GM23338 (cell line): ENCODE results near the gene OVCA2. TPM values are rescaled to one million over a fixed set of nuclear protein-coding genes. Genes with fewer than 3 reads are reported as not detected.

Experiments used
- ATAC-seq: fragments of 200-7000 bp; cut with Tn5 transposase; 3 replicates; pipeline ENCODE4 v1.9.1; 2020
- DNase-seq: peaks from one replicate; pipeline ENCODE4 v3.0.0-alpha.2; 2015; ENCODE audit warnings: low spot score
- H2AFZ ChIP-seq: fragments of 200-600 bp; sonication (generic); 2 replicates; pipeline ENCODE4 v1.8.0; 2016; ENCODE audit warnings: antibody characterized with exemption, mild to moderate bottlenecking, moderate library complexity
- H3F3A ChIP-seq: fragments of 200-600 bp; sonication (generic); replicated peaks from 2 replicates; pipeline ENCODE4 v1.8.0; 2017; ENCODE audit warnings: antibody characterized with exemption, mixed run types, low read depth
- H3K27ac ChIP-seq: fragments of 200-600 bp; sonication (generic); 2 replicates; pipeline ENCODE4 v1.6.1; 2016; ENCODE audit warnings: low read depth
- H3K27me3 ChIP-seq: fragments of 200-600 bp; sonication (generic); 2 replicates; pipeline ENCODE4 v1.8.0; 2016; ENCODE audit warnings: mild to moderate bottlenecking, mixed run types, moderate library complexity; ENCODE audit not compliant: insufficient read depth
- H3K36me3 ChIP-seq: fragments of 200-600 bp; sonication (generic); 2 replicates; pipeline ENCODE4 v1.8.0; 2016; ENCODE audit warnings: mild to moderate bottlenecking; ENCODE audit not compliant: insufficient read depth
- H3K4me1 ChIP-seq: fragments of 200-600 bp; sonication (generic); 2 replicates; pipeline ENCODE4 v1.8.0; 2016; ENCODE audit warnings: mild to moderate bottlenecking, moderate library complexity; ENCODE audit not compliant: insufficient read depth
- H3K4me2 ChIP-seq: fragments of 200-600 bp; sonication (generic); 2 replicates; pipeline ENCODE4 v1.7.1; 2017; ENCODE audit warnings: mixed run types
- H3K4me3 ChIP-seq: fragments of 200-600 bp; sonication (generic); 2 replicates; pipeline ENCODE4 v1.6.1; 2016; ENCODE audit warnings: mixed run types
- H3K79me2 ChIP-seq: fragments of 200-600 bp; sonication (generic); replicated peaks from 2 replicates; pipeline ENCODE4 v1.8.0; 2017; ENCODE audit warnings: mild to moderate bottlenecking; ENCODE audit not compliant: insufficient read depth
- H3K9me2 ChIP-seq: fragments of 200-600 bp; sonication (generic); 2 replicates; pipeline ENCODE4 v1.8.0; 2017; ENCODE audit not compliant: insufficient read depth
- H4K20me1 ChIP-seq: fragments of 200-600 bp; sonication (generic); replicated peaks from 2 replicates; pipeline ENCODE4 v1.8.0; 2017; ENCODE audit warnings: mild to moderate bottlenecking; ENCODE audit not compliant: insufficient read depth
- H3K27ac Mint-ChIP-seq: 2 replicates; pipeline ENCODE4 v1.8.0; 2020; ENCODE audit warnings: inconsistent platforms, mild to moderate bottlenecking, moderate library complexity, mixed read lengths
- H3K27me3 Mint-ChIP-seq: 3 replicates; pipeline ENCODE4 v1.8.0; 2022; ENCODE audit warnings: low read depth, mild to moderate bottlenecking, moderate library complexity, mixed read lengths, inconsistent platforms; ENCODE audit not compliant: insufficient read depth, poor library complexity
- H3K36me3 Mint-ChIP-seq: 3 replicates; pipeline ENCODE4 v1.8.0; 2021; ENCODE audit warnings: low read depth, mild to moderate bottlenecking, inconsistent platforms, moderate library complexity, mixed read lengths
- H3K4me1 Mint-ChIP-seq: 3 replicates; pipeline ENCODE4 v1.8.0; 2020; ENCODE audit warnings: mild to moderate bottlenecking, inconsistent platforms, mixed read lengths
- H3K4me3 Mint-ChIP-seq: 3 replicates; pipeline ENCODE4 v1.8.0; 2021; ENCODE audit warnings: moderate library complexity, mild to moderate bottlenecking, inconsistent platforms, mixed read lengths
- H3K9me3 Mint-ChIP-seq: 3 replicates; pipeline ENCODE4 v1.8.0; 2020; ENCODE audit warnings: moderate library complexity, mild to moderate bottlenecking, inconsistent platforms, mixed read lengths
- CREB1 ChIP-seq: fragments of 250-450 bp; sonication (Bioruptor Pico); IDR thresholded peaks from 2 replicates; pipeline ENCODE4 v1.5.0; 2020; ENCODE audit warnings: low read depth, mild to moderate bottlenecking, moderate library complexity
- EZH2 ChIP-seq: fragments of 200-600 bp; sonication (generic); IDR thresholded peaks from one replicate; pipeline ENCODE4 v1.8.0; 2017; ENCODE audit warnings: antibody characterized with exemption, mild to moderate bottlenecking, low read depth; ENCODE audit not compliant: unreplicated experiment
- EZH2phosphoT487 ChIP-seq: fragments of 200-600 bp; sonication (generic); IDR thresholded peaks from one replicate; pipeline ENCODE4 v1.8.1; 2018; ENCODE audit warnings: antibody characterized with exemption; ENCODE audit not compliant: unreplicated experiment
- NANOG ChIP-seq: IDR thresholded peaks from 2 replicates; pipeline ENCODE4 v1.6.1; 2016; ENCODE audit warnings: antibody characterized with exemption, borderline replicate concordance
- POLR2AphosphoS5 ChIP-seq: IDR thresholded peaks from 2 replicates; pipeline ENCODE4 v1.6.1; 2016; ENCODE audit warnings: antibody characterized with exemption, low read depth
- REST ChIP-seq: IDR thresholded peaks from one replicate; pipeline ENCODE4 v1.6.1; 2018; ENCODE audit warnings: antibody characterized with exemption; ENCODE audit not compliant: unreplicated experiment
- STAT1 ChIP-seq: IDR thresholded peaks from one replicate; pipeline ENCODE4 v1.6.1; 2016; ENCODE audit warnings: antibody characterized with exemption; ENCODE audit not compliant: unreplicated experiment
- ZNF114 ChIP-seq: fragments of 250-450 bp; sonication (Bioruptor Pico); IDR thresholded peaks from 2 replicates; pipeline ENCODE4 v1.5.0; 2020; ENCODE audit warnings: mild to moderate bottlenecking, moderate library complexity
- ZNF462 ChIP-seq: fragments of 250-450 bp; sonication (Bioruptor Pico); IDR thresholded peaks from 2 replicates; pipeline ENCODE4 v1.5.0; 2020; ENCODE audit warnings: mild to moderate bottlenecking, moderate library complexity
- polyA plus RNA-seq: library from polyadenylated mRNA; unstranded; fragments of >200 nt; fragmentation: Nextera tagmentation; extraction: Ambion mirVana; gene quantifications from 2 replicates; pipeline ENCODE4 v1.2.1, GENCODE V29; 2016
- total RNA-seq: library from RNA; depleted of rRNA; stranded (reverse); fragments of >200 nt; shearing (Covaris generic); gene quantifications from 2 replicates; pipeline ENCODE4 v1.2.3, GENCODE V29; 2014

OVCA2 gene
- total and polyA plus RNA-seq, 2 experiments from 2014 or later = 15.9 to 21.3 TPM

- Mint-ChIP-seq H3K27me3 (peaks cover 32% of the 10 kb centered on the region), H3K9me3 (no peaks in the 10 kb centered on the region), H3K4me3 (no peak overlapping the region), H3K36me3 (no peaks in the 10 kb centered on the region), H3K4me1 (peaks cover 31% of the 10 kb centered on the region), H3K27ac (no peak overlapping the region)
- TF ChIP-seq POLR2AphosphoS5 (no peak), ZNF462 (no peak), REST (no peak), STAT1 (no peak), EZH2phosphoT487 (no peak), CREB1 (CRISPR knock-in tag) (no peak), NANOG (no peak), ZNF114 (CRISPR knock-in tag) (no peak), EZH2 (no peak)
- Histone ChIP-seq H3K36me3 (no peaks in the 10 kb centered on the region), H2AFZ (peak overlapping the region; percentile 59; the same call in 1 of the 2 replicates), H3K9me2 (no peaks in the 10 kb centered on the region), H3K27ac (no peak overlapping the region), H3K27me3 (peaks cover 33% of the 10 kb centered on the region), H3K4me3 (no peak overlapping the region), H3K4me2 (no peak overlapping the region), H3K4me1 (peaks cover 14% of the 10 kb centered on the region; the same call in 1 of the 2 replicates), H3K79me2 (no peaks in the 10 kb centered on the region), H4K20me1 (no peaks in the 10 kb centered on the region), H3F3A (no peaks in the 10 kb centered on the region)
- DNase-seq (no peak), ATAC-seq (no peak)
These were observed 45.7 kb upstream of the OVCA2 start for GRCh38 chr17:1995907-1996799.
